ENCODE measurements around the gene GRIK1.

- TF ChIP-seq, protein P1, sequence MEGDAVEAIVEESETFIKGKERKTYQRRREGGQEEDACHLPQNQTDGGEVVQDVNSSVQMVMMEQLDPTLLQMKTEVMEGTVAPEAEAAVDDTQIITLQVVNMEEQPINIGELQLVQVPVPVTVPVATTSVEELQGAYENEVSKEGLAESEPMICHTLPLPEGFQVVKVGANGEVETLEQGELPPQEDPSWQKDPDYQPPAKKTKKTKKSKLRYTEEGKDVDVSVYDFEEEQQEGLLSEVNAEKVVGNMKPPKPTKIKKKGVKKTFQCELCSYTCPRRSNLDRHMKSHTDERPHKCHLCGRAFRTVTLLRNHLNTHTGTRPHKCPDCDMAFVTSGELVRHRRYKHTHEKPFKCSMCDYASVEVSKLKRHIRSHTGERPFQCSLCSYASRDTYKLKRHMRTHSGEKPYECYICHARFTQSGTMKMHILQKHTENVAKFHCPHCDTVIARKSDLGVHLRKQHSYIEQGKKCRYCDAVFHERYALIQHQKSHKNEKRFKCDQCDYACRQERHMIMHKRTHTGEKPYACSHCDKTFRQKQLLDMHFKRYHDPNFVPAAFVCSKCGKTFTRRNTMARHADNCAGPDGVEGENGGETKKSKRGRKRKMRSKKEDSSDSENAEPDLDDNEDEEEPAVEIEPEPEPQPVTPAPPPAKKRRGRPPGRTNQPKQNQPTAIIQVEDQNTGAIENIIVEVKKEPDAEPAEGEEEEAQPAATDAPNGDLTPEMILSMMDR (conservative IDR thresholded peaks at IDR 0.05; ENCODE audit: low read length) = no peak
- no peak for TF ChIP-seq EZH2phosphoT487 (IDR thresholded peaks at IDR 0.05; ENCODE audit: borderline replicate concordance)
Measured at GRCh38 chr21:29832217-29832616, 107.6 kb downstream of the GRIK1 start.

Data from Loucy (cell line).